GM18868 (cell line): ENCODE data around the gene CCDC88A.

ENCODE experiments used
- ATAC-seq: cut with Tn5 transposase; IDR thresholded peaks from one replicate; pipeline ENCODE4 v1.9.1; 2021; ENCODE audit warnings: mild to moderate bottlenecking, moderate library complexity; ENCODE audit not compliant: unreplicated experiment

CCDC88A gene

DNA sequence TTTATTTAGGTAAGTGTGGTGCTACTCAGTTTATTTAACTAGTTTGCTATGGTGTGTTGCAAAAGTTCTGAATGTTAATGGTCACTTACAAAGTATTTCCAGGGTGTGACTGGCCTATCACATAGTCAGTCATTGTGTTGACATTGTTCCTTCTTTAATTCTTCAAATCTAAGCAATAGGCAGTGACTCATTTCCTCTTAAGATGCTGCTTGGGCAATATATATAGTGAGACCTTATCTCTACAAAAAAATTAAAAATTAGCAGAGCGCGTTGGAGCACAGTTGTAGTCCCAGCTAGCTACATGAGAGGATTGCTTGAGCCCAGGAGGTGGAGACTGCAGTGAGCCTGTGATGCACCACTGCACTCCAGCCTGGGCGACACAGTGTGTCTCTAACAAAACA, 5.8 kb upstream of the CCDC88A start:
- no peak for ATAC-seq

DNA sequence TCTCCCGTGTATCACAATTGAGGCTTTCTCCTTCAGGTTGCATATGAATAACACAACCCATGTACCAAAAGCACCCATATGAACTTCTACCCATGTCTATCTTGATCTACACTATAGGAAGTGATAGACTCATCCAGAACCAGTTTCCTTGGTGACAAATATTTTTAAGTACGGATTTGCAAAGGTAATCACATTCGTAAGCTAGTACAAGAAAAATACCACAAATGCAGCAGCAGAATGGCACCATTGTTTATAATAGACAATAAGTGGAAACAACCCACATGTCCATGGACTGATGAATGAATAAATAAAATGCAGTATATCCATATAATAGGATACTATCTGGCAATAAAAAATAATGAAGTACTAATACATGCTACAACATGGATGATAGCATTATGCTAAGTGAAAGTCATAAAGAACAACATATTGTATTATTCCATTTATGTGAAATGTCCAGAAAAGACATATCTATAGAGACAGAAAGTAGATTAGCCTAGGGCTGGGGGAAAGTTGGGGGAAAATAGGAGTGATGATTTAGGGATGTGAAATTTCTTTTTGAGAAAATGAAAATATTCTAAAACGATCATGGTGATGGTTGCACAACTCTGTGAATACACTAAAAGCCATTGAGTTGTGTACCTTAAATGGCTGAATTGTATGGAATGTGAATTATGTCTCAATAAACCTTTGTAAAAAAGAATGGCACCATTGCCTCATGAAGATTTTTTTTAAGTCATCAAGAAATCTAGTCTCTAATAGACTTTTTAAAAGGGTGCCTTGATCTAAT, 3.4 kb upstream of the CCDC88A start:
- no peak for ATAC-seq

DNA sequence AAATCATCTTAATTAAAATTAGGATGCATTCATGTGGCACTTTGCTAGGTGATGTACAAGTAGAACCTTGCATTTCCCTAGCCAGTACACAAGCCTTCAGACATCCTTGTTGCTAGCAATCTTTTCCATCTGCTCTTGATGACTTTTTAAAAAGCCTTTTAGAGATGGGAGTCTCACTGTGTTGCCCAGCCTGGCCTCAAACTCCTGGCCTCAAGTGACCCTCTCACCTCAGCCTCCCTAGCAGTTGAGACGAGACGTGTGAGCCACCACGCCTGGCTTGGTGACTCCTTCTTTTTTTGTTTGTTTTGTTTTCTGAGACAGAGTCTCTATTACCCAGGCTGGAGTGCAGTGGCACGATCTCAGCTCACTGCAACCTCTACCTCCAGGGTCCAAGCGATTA, 1.7 kb upstream of the CCDC88A start:
- ATAC-seq = no peak

DNA sequence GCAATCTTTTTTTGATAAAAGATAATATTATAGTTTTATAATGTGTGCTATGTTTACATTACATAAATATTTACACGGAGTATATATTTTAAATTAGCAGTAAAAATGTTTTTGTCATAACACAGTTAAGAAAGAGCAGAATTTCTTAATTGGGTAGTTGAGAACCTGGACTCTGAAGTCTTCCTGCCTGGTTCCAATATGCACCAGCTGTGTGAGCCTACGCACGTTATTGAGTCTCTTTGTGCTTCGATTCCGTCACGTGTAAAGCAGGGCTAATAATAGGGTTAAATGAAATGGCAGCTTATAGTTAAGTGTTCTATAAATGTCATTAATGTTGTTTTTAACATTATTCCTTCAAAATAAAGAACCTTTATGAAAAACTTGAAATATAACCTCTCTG, 1.2 kb upstream of the CCDC88A start:
- ATAC-seq = no peak

DNA sequence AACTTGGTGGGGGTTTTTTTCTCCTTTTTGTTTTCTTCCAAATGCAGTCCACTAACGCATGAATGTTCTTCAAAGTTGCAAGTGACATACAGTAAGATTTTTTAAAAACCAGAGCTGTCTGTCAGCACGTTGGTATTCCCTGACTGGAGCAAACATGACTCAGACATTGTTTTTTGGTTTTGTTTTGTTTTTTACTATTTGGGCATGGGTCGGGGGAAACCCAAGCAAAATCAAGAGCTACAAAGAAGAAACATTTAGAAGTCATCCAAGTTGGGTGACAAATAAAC, 726 bp upstream of the CCDC88A start:
- no peak for ATAC-seq

DNA sequence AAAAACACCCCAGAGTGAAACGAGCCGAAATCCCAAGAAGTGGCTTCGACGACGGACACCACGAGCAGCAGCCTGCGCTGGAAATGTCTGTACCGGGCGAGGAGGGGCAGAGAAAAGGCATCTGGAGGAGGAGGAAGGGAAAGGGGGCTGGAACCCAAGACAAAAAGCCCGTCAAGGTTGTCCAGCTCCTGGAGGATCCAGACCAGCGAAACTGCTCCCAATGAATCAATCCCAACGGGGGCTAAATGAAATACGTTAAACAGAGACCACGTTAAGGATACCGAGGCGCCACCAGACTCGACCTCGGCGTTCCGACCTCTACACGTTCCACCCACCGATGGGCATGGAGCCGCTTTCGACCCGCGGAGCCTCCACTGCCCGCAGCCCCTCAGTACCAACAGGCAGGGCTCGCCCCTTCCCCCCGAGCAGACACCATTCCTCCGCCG, 400 bp downstream of the CCDC88A start:
- peak; percentile 21 for ATAC-seq

DNA sequence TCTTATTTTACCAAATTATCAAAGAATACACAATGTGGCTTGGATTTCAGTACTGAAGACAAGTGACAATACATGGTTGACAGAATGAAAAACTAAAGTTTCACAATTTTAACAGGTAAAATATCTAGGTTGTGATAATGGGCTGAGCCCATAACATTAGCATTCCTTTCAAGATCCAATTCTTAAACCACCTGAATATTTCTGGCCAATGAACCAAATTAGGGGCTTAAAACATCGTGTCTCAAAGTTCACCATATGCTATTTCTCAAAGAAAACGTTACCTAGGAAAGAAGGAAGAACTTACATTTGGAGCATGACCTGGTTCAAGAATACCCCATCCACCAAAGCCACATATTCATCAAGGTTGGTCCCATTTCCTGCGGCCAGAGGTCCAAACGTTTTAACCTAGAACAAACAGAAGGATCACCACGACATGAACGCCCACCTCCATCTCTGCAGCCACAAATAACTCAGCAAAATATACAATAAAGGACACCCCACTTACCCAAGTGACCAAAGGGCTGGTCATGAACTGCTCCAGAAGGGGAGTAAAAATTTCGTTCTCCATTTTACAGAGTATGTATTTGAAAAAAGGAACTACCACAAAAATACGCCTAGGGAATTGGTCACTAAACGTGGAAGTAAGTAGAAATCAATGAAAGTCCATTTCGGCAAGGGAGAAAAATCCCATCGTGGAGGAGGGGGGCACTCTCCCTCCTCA, 984 bp downstream of the CCDC88A start:
- ATAC-seq = no peak

DNA sequence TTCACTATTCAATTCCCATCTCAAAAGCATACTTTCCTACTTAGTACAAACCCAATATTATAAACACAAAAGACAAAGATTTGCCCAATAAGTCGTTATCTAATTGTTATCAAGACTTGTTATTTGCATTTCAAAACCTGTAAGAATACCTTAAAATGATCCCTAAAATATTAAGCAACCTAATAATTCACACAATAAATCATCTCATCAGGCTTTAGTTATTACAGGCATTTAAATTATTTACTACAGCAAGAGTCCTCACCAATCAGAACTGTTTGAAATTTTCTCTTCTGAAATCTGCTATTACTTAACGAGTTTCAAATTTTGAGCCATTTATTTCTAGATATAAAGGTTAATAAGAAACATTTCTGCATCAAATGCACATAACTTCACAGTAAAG, 1.6 kb downstream of the CCDC88A start:
- no peak for ATAC-seq

DNA sequence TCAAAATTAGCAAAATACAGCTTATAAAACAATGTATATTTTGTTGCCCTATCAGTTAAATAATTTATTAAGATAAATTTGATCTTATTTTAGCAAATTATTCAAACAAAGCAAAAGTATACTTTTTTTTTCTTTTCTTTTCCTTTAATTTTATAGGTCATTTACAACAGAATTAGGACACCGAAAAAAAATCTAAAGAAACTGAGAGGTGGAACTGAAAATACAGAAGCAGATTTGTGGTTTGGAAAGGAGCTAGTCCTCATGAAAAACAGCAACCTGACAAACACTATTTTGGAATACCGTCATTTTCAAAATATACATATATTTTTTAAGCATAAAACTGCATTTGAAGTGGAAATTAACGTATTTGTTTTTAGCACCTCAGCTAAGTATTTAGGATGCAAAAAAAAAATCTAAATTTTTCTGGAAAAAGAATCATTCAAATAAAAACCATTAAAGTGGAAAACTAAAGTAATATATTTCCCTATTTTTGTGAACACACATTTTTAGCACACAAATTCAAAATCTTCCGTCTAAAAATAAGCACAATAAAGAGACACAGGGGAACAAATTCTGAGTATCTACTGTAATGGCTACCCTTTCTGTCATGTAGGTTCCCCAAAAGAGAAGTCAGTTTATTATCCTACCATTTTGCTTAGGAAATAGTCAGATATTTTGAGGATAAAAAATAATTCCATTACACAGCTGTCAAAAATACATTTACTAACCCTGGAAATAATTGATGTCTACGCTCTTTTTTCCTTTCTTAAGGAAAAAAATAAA, 2.7 kb downstream of the CCDC88A start:
- no peak for ATAC-seq

DNA sequence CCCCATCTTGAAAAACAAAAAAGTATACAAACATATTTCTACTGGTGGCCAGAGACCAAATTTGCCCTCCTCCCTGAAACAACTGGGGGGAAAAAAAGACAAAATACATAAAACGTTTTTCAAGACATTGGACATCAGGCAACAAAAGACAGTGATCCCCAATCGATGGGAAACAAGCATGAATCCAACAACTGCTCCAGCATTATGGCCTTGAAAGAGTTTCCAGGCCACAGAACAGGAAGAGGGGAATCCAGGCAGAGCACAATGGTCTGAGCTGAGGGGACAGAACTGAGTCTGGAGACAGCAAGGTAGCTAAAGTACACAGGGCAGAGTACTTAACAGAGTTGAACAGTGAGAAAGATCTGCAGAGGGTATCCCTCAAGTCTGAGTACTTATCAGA, 4.4 kb downstream of the CCDC88A start:
- no peak for ATAC-seq

DNA sequence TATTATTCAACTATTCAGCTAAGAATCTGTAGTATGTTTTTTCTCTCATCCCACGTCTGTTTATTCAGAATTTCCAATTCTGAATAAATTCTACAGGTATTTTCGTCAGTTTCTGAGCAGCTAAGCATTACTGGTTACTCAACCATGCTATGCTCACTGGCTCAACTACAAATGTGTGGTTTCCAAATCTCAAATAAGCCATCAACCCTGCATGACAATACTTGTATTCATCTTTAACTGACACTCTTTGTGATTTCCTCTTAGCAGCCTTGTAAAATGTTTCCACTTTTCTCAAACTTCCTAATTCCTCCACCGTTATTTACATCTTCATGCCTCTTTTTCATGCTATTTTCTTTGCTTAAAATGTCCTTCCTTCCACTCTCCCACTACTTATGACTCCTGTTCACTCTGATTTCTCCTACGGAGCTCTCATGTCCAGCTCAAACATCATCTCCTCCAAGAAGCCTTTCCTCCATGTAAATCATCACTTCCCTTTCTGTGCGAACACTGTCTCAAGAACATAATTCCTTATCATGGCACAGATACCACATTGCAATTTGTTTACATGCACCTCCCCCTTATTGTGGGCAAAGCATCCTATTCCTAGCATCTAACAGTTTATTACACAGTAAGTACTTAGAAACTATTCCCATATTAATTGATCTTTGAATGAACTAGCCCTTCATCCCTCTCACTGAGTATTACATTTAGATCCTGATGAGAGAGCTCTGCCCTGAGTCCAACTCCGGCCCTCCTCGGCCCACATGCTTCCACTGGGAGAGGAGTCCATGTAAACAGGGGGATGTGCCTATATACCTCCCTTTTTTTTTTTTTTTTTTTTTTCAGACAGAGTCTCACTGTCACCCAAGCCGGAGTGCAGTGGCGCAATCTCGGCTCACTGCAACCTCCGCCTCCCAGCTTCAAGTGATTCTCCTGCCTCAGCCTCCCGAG, 10.5 kb downstream of the CCDC88A start:
- peak; percentile 82 for ATAC-seq

DNA sequence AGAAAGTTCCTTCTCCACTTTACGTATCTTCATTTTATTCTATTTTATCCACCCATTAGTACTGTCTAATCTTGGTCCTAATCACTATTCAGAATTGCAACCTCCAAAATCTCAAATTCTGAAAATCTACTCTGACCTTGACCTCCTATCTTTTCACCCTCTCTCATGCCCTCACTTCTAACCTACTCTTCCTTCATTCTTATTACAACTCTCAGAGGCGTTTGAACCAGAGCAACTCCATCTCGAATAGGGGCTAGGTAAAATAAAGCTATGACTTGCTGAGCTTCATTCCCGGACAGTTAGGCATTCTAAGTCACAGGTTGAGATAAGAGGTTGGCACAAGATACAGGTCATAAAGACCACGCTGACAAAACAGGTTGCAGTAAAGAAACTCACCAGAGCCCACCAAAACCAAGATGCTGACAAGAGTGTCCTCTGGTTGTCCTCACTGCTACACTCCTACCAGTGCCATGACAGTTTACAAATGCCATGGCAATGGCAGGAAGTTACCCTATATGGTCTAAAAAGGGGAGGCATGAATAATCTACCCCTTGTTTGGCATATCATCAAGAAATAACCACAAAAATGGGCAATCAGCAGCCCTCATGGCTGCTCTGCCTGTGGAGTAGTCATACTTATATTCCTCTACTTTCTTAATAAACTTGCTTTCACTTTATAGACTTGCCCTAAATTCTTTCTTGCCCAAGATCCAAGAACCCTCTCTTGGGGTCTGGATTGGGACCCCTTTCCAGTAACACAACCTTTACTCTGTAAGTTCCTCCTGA, 11.4 kb downstream of the CCDC88A start:
- ATAC-seq = peak; percentile 22

DNA sequence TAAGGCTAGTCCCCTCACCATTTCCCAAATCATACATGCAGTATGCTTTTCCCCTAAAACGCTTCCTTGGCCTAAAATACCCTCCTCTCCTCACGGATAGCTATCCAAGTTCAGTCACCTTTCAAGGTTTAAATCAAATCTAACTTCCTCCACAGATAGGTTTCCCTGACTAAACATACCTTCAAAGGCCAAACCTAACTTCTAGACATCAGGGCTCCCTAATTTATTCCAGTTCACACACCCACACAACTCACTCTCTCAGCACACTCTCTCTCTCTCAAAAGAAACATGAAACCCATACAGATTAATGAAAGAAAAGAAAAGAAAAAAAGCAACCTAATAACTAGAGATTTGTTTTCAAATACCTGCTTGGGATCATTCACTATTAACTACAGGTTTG, 14.5 kb downstream of the CCDC88A start:
- ATAC-seq = no peak

DNA sequence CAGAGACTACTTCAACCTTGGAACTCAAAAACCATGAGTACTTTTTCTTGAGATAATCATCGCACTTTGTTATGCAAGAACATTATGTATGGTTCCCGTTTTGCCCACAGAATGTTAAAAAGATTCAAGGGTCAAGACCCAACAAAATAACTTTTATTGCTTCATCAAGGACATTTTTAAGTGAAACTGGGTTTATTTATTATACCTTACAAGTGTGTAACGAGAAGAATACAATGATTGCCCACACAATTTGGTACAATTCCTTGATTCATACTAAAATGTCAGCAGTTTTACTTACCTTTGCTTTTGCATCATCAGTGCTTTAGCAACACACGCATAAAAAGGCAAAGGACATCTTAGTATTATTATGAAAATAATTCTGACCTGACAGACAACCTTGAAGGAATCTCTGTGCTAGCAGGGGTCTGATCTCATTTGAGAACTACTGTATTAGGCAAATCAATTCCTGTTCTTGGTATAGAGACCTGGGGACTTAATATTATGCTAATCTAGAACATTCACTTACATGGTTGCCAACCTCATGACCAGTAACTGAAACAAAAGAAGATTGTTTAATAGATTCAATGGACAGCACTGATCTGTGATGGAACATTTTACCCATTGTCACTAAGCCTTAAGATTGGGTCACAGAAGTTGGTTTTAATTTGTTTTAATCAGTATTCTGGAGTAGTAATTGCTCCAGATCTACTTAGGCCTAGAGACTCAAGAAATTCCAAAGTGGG, 16.2 kb downstream of the CCDC88A start:
- no peak for ATAC-seq

DNA sequence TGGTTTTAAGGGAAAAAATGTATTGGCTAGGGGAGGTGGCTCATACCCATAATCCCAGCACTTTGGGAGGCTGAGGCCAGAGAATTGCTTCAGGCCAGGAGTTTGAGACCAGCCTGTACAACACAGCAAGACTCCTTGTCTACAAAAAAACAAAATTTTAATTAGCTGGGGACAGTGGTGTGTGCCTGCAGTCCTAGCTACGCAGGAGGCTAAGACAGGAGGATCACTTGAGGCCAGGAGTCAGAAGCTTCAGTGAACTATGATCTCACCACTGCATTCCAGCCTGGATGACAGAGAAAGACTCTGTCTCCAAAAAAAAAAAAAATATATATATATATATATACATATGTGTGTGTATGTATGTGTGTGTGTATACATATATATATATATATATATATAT, 18.5 kb downstream of the CCDC88A start:
- ATAC-seq = no peak

DNA sequence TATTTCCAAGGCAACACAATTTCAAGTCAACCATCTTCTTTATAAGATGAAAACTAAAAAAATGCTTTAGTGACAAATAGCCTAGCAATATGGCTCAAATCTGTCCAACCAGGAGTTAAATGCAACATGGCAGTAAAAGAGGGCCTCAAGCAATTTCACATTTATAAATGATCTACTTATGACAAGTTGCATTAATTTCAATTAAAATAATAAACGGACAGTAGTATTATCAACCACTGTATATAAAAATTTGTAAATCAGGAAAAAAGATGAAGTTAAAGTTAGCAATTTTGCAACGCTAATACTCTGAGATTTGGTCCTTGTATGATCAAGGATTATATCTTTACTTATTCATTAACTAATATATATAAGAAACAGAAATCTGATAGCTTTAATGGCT, 19.3 kb downstream of the CCDC88A start:
- ATAC-seq = no peak

DNA sequence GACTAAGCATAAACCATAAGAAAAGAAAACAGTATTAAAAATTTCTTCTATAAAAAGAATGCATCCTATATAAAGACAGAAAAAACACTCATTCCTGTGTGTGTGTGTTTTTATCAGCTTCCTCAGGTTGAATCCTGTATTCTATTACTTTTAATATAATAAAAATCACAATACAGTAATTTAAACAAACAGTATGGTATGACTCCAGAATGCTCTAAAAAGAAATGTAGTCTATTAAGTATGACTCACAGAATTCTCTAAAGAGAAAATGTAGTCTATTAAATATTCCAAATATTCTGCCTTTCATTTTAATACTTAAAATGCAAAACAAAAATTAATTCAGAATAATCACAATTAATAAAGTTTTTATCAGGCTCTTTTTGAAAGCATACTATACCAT, 19.8 kb downstream of the CCDC88A start:
- no peak for ATAC-seq

DNA sequence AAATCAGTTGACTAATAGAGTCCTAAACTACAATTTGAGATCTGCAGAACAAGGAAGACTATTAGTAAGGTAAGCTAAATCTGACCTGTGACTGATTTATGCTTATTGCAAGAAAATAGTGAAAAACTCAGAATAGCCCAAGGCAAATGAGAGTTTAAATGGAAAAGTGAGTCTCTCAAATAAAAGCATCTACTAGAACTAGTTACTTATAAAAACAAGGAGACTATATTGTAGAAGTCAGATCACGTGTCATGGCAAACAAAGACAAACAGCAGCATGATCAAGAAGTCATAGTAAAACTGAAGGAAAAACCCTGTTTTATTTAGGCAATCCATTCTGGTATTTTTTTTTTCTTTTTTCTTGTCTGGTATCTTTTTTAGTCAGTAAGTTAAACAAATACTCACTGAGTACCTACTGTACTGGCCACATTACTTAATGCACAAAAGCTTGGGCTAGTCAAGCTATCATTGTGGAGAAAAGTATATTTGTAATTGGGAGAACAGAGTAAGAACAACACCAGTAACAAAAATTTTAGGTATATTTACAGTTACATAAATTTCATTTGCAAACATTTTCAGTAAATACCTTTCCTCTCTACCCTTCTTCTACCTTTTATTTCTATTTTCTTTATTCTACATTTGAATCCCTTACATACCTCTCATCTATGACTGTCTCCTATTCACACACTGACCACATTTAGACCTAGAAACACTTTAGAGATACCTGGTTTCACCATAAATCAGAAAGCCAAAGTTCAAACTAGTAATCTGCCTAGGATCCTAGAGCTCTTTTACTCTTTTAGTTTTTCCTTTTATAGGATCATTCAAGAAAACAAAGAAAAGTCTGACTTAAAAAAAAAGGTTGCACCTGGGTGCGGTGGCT, 23.7 kb downstream of the CCDC88A start:
- peak; percentile 82 for ATAC-seq
